ENCODE results near the gene PM20D2. TPM values are rescaled to one million over a fixed set of nuclear protein-coding genes. Genes with fewer than 3 reads are reported as not detected.

PM20D2 gene
- polyA plus RNA-seq, 4 donors = 2.4 to 31.3 (median 7.6) TPM

- Histone ChIP-seq H3K36me3 (ENCODE audit: control insufficient read depth in 3 of 3, insufficient read depth in 2 of 3, low read depth in 1 of 3, low read length in 3 of 3) (no peaks in the 10 kb centered on the region), H3K4me1 (ENCODE audit: control insufficient read depth in 3 of 3, insufficient read depth in 2 of 3, low read depth in 1 of 3, low read length in 2 of 3) (no peaks in the 10 kb centered on the region), H3K27ac (ENCODE audit: low read depth in 1 of 3, low read length in 2 of 3) (no peak overlapping the region), H3K9me3 (ENCODE audit: control insufficient read depth in 2 of 2, insufficient read depth in 1 of 2, low read depth in 1 of 2, low read length in 1 of 2) (no peaks in the 10 kb centered on the region), H3K4me3 (ENCODE audit: low read depth in 1 of 3, low read length in 3 of 3) (no peak overlapping the region), H3K27me3 (ENCODE audit: control insufficient read depth in 3 of 3, insufficient read depth in 3 of 3, low read length in 3 of 3) (no peaks in the 10 kb centered on the region)
- DNase-seq (no peak), FAIRE-seq (no peak)
- 82 to 88% (median 87%) methylated on average over 1 of the region's 1 CpG for WGBS, 3 donors
These were observed 35.1 kb downstream of the PM20D2 start for GRCh38 chr6:89180971-89181370.

DNA sequence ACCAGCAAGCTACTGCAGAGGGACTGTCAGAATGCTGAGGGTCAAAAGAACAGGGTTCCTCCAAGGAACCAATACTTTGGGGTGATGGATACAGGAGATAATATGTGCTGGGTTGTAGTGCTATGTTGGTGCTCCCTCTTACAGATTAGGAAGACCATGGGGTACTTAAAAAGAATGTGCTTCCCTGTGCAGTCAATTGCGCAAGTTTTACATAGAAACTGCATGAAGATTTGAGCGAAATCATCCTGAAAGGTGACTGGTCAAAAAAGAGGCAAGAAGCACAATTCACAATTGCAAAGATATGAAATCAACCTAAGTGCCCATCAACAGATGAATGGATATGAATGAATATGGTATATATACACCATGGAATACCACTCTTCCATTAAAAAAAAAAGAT lies 37.4 kb downstream of the PM20D2 start:
- no peak for DNase-seq
- no peaks in the 10 kb centered on the region for H3K9me3 ChIP-seq (ENCODE audit: control insufficient read depth in 2 of 2, insufficient read depth in 1 of 2, low read depth in 1 of 2, low read length in 1 of 2)
- WGBS, 3 donors = 45 to 50% (median 49%) methylated on average over 2 of the region's 2 CpGs
- no peaks in the 10 kb centered on the region for H3K36me3 ChIP-seq (ENCODE audit: control insufficient read depth in 3 of 3, insufficient read depth in 2 of 3, low read depth in 1 of 3, low read length in 3 of 3)
- H3K4me3 ChIP-seq (ENCODE audit: low read depth in 1 of 3, low read length in 3 of 3) = no peak overlapping the region
- no peak overlapping the region for H3K27ac ChIP-seq (ENCODE audit: low read depth in 1 of 3, low read length in 2 of 3)
- no peaks in the 10 kb centered on the region for H3K27me3 ChIP-seq (ENCODE audit: control insufficient read depth in 3 of 3, insufficient read depth in 3 of 3, low read length in 3 of 3)
- no peaks in the 10 kb centered on the region for H3K4me1 ChIP-seq (ENCODE audit: control insufficient read depth in 3 of 3, insufficient read depth in 2 of 3, low read depth in 1 of 3, low read length in 2 of 3)
- FAIRE-seq = no peak

- H3K9me3 ChIP-seq (ENCODE audit: control insufficient read depth in 2 of 2, insufficient read depth in 1 of 2, low read depth in 1 of 2, low read length in 1 of 2) = no peaks in the 10 kb centered on the region
- no peak for DNase-seq
- H3K27ac ChIP-seq (ENCODE audit: low read depth in 1 of 3, low read length in 2 of 3) = no peak overlapping the region
- no peak for FAIRE-seq
- 76 to 89% (median 85%) methylated on average over 9 of the region's 9 CpGs for WGBS, 3 donors
- H3K4me3 ChIP-seq (ENCODE audit: low read depth in 1 of 3, low read length in 3 of 3) = no peak overlapping the region
- H3K4me1 ChIP-seq (ENCODE audit: control insufficient read depth in 3 of 3, insufficient read depth in 2 of 3, low read depth in 1 of 3, low read length in 2 of 3) = no peaks in the 10 kb centered on the region
- H3K27me3 ChIP-seq (ENCODE audit: control insufficient read depth in 3 of 3, insufficient read depth in 3 of 3, low read length in 3 of 3) = no peaks in the 10 kb centered on the region
- no peaks in the 10 kb centered on the region for H3K36me3 ChIP-seq (ENCODE audit: control insufficient read depth in 3 of 3, insufficient read depth in 2 of 3, low read depth in 1 of 3, low read length in 3 of 3)
These were observed 38.5 kb downstream of the PM20D2 start for GRCh38 chr6:89184344-89184743.

GRCh38 chr6:89186762-89187161 lies 40.9 kb downstream of the PM20D2 start:
- H3K9me3 ChIP-seq (ENCODE audit: control insufficient read depth in 2 of 2, insufficient read depth in 1 of 2, low read depth in 1 of 2, low read length in 1 of 2) = no peaks in the 10 kb centered on the region
- peak in 1 of 2 donors; percentile 26 for DNase-seq
- no peak overlapping the region for H3K27ac ChIP-seq (ENCODE audit: low read depth in 1 of 3, low read length in 2 of 3)
- no peaks in the 10 kb centered on the region for H3K36me3 ChIP-seq (ENCODE audit: control insufficient read depth in 3 of 3, insufficient read depth in 2 of 3, low read depth in 1 of 3, low read length in 3 of 3)
- no peak for FAIRE-seq
- H3K27me3 ChIP-seq (ENCODE audit: control insufficient read depth in 3 of 3, insufficient read depth in 3 of 3, low read length in 3 of 3) = no peaks in the 10 kb centered on the region
- 80 to 91% (median 83%) methylated on average over 2 of the region's 2 CpGs for WGBS, 3 donors
- no peak overlapping the region for H3K4me3 ChIP-seq (ENCODE audit: low read depth in 1 of 3, low read length in 3 of 3)
- H3K4me1 ChIP-seq (ENCODE audit: control insufficient read depth in 3 of 3, insufficient read depth in 2 of 3, low read depth in 1 of 3, low read length in 2 of 3) = no peaks in the 10 kb centered on the region

GRCh38 chr6:89187504-89187903 lies 41.6 kb downstream of the PM20D2 start:
- DNase-seq (no peak), FAIRE-seq (no peak)
- 94 to 99% (median 98%) methylated on average over 5 of the region's 5 CpGs for WGBS, 3 donors
- no peak overlapping the region for H3K4me3 ChIP-seq (ENCODE audit: low read depth in 1 of 3, low read length in 3 of 3)
- no peaks in the 10 kb centered on the region for H3K36me3 ChIP-seq (ENCODE audit: control insufficient read depth in 3 of 3, insufficient read depth in 2 of 3, low read depth in 1 of 3, low read length in 3 of 3)
- H3K27me3 ChIP-seq (ENCODE audit: control insufficient read depth in 3 of 3, insufficient read depth in 3 of 3, low read length in 3 of 3) = no peaks in the 10 kb centered on the region
- no peaks in the 10 kb centered on the region for H3K4me1 ChIP-seq (ENCODE audit: control insufficient read depth in 3 of 3, insufficient read depth in 2 of 3, low read depth in 1 of 3, low read length in 2 of 3)
- no peaks in the 10 kb centered on the region for H3K9me3 ChIP-seq (ENCODE audit: control insufficient read depth in 2 of 2, insufficient read depth in 1 of 2, low read depth in 1 of 2, low read length in 1 of 2)
- H3K27ac ChIP-seq (ENCODE audit: low read depth in 1 of 3, low read length in 2 of 3) = no peak overlapping the region

DNA sequence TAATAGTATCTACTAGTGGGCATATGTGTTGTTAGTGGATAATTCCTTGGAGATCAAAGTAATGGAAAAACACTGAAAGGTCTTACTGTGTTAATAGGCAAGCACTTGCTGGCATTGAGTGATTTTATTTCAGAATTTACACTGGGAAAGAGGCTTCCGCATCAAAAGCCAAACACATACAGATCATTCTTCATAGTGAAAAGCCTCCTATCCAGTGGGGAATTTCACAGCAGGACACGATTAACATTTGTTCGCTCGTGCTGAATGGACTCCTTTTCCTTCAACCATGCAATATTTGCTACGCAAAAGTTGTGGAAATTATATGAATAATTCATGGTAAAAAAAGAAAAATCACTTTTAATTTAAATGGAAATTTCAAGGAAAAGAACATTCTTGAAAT lies 44.9 kb downstream of the PM20D2 start:
- Histone ChIP-seq H3K36me3 (ENCODE audit: control insufficient read depth in 3 of 3, insufficient read depth in 2 of 3, low read depth in 1 of 3, low read length in 3 of 3) (no peaks in the 10 kb centered on the region), H3K4me3 (ENCODE audit: low read depth in 1 of 3, low read length in 3 of 3) (no peak overlapping the region), H3K4me1 (ENCODE audit: control insufficient read depth in 3 of 3, insufficient read depth in 2 of 3, low read depth in 1 of 3, low read length in 2 of 3) (no peaks in the 10 kb centered on the region), H3K27ac (ENCODE audit: low read depth in 1 of 3, low read length in 2 of 3) (no peak overlapping the region), H3K27me3 (ENCODE audit: control insufficient read depth in 3 of 3, insufficient read depth in 3 of 3, low read length in 3 of 3) (peaks cover 0 to 2% (median 0%) of the 10 kb centered on the region in 3 donors), H3K9me3 (ENCODE audit: control insufficient read depth in 2 of 2, insufficient read depth in 1 of 2, low read depth in 1 of 2, low read length in 1 of 2) (peaks cover 0 to 16% of the 10 kb centered on the region in 2 donors)
- FAIRE-seq (no peak), DNase-seq (no peak)
- WGBS, 3 donors = 70 to 85% (median 84%) methylated on average over 5 of the region's 5 CpGs

GRCh38 chr6:89194559-89194958 lies 48.7 kb downstream of the PM20D2 start:
- WGBS, 3 donors = 91 to 98% (median 94%) methylated on average over 1 of the region's 1 CpG
- peaks cover 0 to 2% (median 0%) of the 10 kb centered on the region in 3 donors for H3K27me3 ChIP-seq (ENCODE audit: control insufficient read depth in 3 of 3, insufficient read depth in 3 of 3, low read length in 3 of 3)
- DNase-seq = no peak
- no peaks in the 10 kb centered on the region for H3K36me3 ChIP-seq (ENCODE audit: control insufficient read depth in 3 of 3, insufficient read depth in 2 of 3, low read depth in 1 of 3, low read length in 3 of 3)
- FAIRE-seq = no peak
- no peaks in the 10 kb centered on the region for H3K4me1 ChIP-seq (ENCODE audit: control insufficient read depth in 3 of 3, insufficient read depth in 2 of 3, low read depth in 1 of 3, low read length in 2 of 3)
- no peak overlapping the region for H3K27ac ChIP-seq (ENCODE audit: low read depth in 1 of 3, low read length in 2 of 3)
- peaks cover 0 to 19% of the 10 kb centered on the region in 2 donors for H3K9me3 ChIP-seq (ENCODE audit: control insufficient read depth in 2 of 2, insufficient read depth in 1 of 2, low read depth in 1 of 2, low read length in 1 of 2)
- H3K4me3 ChIP-seq (ENCODE audit: low read depth in 1 of 3, low read length in 3 of 3) = no peak overlapping the region

GRCh38 chr6:89197141-89197540 lies 51.3 kb downstream of the PM20D2 start:
- 70 to 79% (median 71%) methylated on average over 4 of the region's 4 CpGs for WGBS, 3 donors
- H3K36me3 ChIP-seq (ENCODE audit: control insufficient read depth in 3 of 3, insufficient read depth in 2 of 3, low read depth in 1 of 3, low read length in 3 of 3) = no peaks in the 10 kb centered on the region

GRCh38 chr6:89198235-89198634 lies 52.4 kb downstream of the PM20D2 start:
- DNase-seq (no peak), FAIRE-seq (no peak)
- WGBS, 3 donors = 65 to 76% (median 75%) methylated on average over 7 of the region's 7 CpGs
- Histone ChIP-seq H3K9me3 (ENCODE audit: control insufficient read depth in 2 of 2, insufficient read depth in 1 of 2, low read depth in 1 of 2, low read length in 1 of 2) (peaks cover 0 to 19% of the 10 kb centered on the region in 2 donors), H3K27ac (ENCODE audit: low read depth in 1 of 3, low read length in 2 of 3) (no peak overlapping the region), H3K27me3 (ENCODE audit: control insufficient read depth in 3 of 3, insufficient read depth in 3 of 3, low read length in 3 of 3) (peaks cover 0 to 2% (median 0%) of the 10 kb centered on the region in 3 donors), H3K36me3 (ENCODE audit: control insufficient read depth in 3 of 3, insufficient read depth in 2 of 3, low read depth in 1 of 3, low read length in 3 of 3) (no peaks in the 10 kb centered on the region), H3K4me1 (ENCODE audit: control insufficient read depth in 3 of 3, insufficient read depth in 2 of 3, low read depth in 1 of 3, low read length in 2 of 3) (no peaks in the 10 kb centered on the region), H3K4me3 (ENCODE audit: low read depth in 1 of 3, low read length in 3 of 3) (no peak overlapping the region)

More at GRCh38 chr6:89197141-89197540, 51.3 kb downstream of the PM20D2 start:
- Histone ChIP-seq H3K27ac (ENCODE audit: low read depth in 1 of 3, low read length in 2 of 3) (no peak overlapping the region), H3K27me3 (ENCODE audit: control insufficient read depth in 3 of 3, insufficient read depth in 3 of 3, low read length in 3 of 3) (peaks cover 0 to 2% (median 0%) of the 10 kb centered on the region in 3 donors), H3K4me1 (ENCODE audit: control insufficient read depth in 3 of 3, insufficient read depth in 2 of 3, low read depth in 1 of 3, low read length in 2 of 3) (no peaks in the 10 kb centered on the region), H3K9me3 (ENCODE audit: control insufficient read depth in 2 of 2, insufficient read depth in 1 of 2, low read depth in 1 of 2, low read length in 1 of 2) (peaks cover 0 to 19% of the 10 kb centered on the region in 2 donors), H3K4me3 (ENCODE audit: low read depth in 1 of 3, low read length in 3 of 3) (no peak overlapping the region)
- FAIRE-seq (no peak), DNase-seq (no peak)
